H9 (cell line): ENCODE measurements around the gene GLI2. TPM values are rescaled to one million over a fixed set of nuclear protein-coding genes. Genes with fewer than 3 reads are reported as not detected.

Experiments used
- DNase-seq: peaks from one replicate; pipeline ENCODE4 v3.0.0-alpha.2; 2017
- H2AFZ ChIP-seq: one replicate; pipeline ENCODE4 v1.6.1; 2013; ENCODE audit warnings: mild to moderate bottlenecking, low read length, control low read depth, moderate library complexity
- H2AK5ac ChIP-seq: 2 replicates; pipeline ENCODE4 v1.6.1; 2013; ENCODE audit warnings: low read length, control low read depth, mixed read lengths; ENCODE audit not compliant: insufficient read length
- H2BK120ac ChIP-seq: one replicate; pipeline ENCODE4 v1.6.1; 2013; ENCODE audit warnings: low read depth, mild to moderate bottlenecking, low read length, control low read depth, inconsistent platforms; ENCODE audit not compliant: poor library complexity, severe bottlenecking
- H2BK12ac ChIP-seq: 2 replicates; pipeline ENCODE4 v1.6.1; 2013; ENCODE audit warnings: low read length, control low read depth, mixed read lengths, low read depth; ENCODE audit not compliant: insufficient read length
- H2BK15ac ChIP-seq: 2 replicates; pipeline ENCODE4 v1.6.1; 2013; ENCODE audit warnings: low read depth, low read length, control low read depth
- H2BK20ac ChIP-seq: one replicate; pipeline ENCODE4 v1.6.1; 2013; ENCODE audit warnings: low read depth, mild to moderate bottlenecking, low read length, control low read depth, inconsistent platforms; ENCODE audit not compliant: poor library complexity, severe bottlenecking
- H2BK5ac ChIP-seq: 2 replicates; pipeline ENCODE4 v1.6.1; 2013; ENCODE audit warnings: low read length, control low read depth, mixed read lengths; ENCODE audit not compliant: insufficient read length
- H3K14ac ChIP-seq: 2 replicates; pipeline ENCODE4 v1.6.1; 2013; ENCODE audit warnings: low read length, control low read depth; ENCODE audit not compliant: insufficient read depth
- H3K18ac ChIP-seq: 2 replicates; pipeline ENCODE4 v1.6.1; 2013; ENCODE audit warnings: low read depth, mild to moderate bottlenecking, mixed read lengths, low read length, control low read depth; ENCODE audit not compliant: insufficient read length
- H3K23ac ChIP-seq: 2 replicates; pipeline ENCODE4 v1.6.1; 2013; ENCODE audit warnings: low read length, control low read depth, mixed read lengths, low read depth; ENCODE audit not compliant: insufficient read length
- H3K23me2 ChIP-seq: 2 replicates; pipeline ENCODE4 v1.6.1; 2013; ENCODE audit warnings: low read depth, mild to moderate bottlenecking, mixed read lengths, low read length, control low read depth; ENCODE audit not compliant: insufficient read length, poor library complexity, severe bottlenecking
- H3K27ac ChIP-seq: 2 replicates; pipeline ENCODE4 v1.5.1; 2013; ENCODE audit warnings: low read length, control low read depth, mixed read lengths, low read depth; ENCODE audit not compliant: insufficient read length
- H3K27me3 ChIP-seq: 2 replicates; pipeline ENCODE4 v1.6.1; 2013; ENCODE audit warnings: low read length, control low read depth, inconsistent platforms; ENCODE audit not compliant: insufficient read depth
- H3K4ac ChIP-seq: 2 replicates; pipeline ENCODE4 v1.6.1; 2013; ENCODE audit warnings: low read depth, mild to moderate bottlenecking, control low read depth, inconsistent platforms, low read length, moderate library complexity
- H3K4me1 ChIP-seq: 2 replicates; pipeline ENCODE4 v1.6.1; 2013; ENCODE audit warnings: low read length, control low read depth, inconsistent platforms; ENCODE audit not compliant: insufficient read depth
- H3K4me2 ChIP-seq: 2 replicates; pipeline ENCODE4 v1.6.1; 2013; ENCODE audit warnings: low read length, control low read depth, mixed read lengths; ENCODE audit not compliant: insufficient read length, insufficient read depth
- H3K56ac ChIP-seq: 2 replicates; pipeline ENCODE4 v1.6.1; 2013; ENCODE audit warnings: low read depth, mild to moderate bottlenecking, mixed read lengths, low read length, control low read depth; ENCODE audit not compliant: insufficient read length
- H3K79me1 ChIP-seq: 2 replicates; pipeline ENCODE4 v1.6.1; 2013; ENCODE audit warnings: low read depth, mild to moderate bottlenecking, moderate library complexity, low read length, control low read depth, inconsistent platforms; ENCODE audit not compliant: insufficient read depth, poor library complexity, severe bottlenecking
- H3K79me2 ChIP-seq: 2 replicates; pipeline ENCODE4 v1.6.1; 2013; ENCODE audit warnings: low read length, control low read depth, inconsistent platforms; ENCODE audit not compliant: insufficient read depth
- H3K9ac ChIP-seq: 2 replicates; pipeline ENCODE4 v1.6.1; 2013; ENCODE audit warnings: low read length, control low read depth, mixed read lengths; ENCODE audit not compliant: insufficient read length; ENCODE audit errors: extremely low read depth
- H3K9me3 ChIP-seq: one replicate; pipeline ENCODE4 v1.6.1; 2013; ENCODE audit warnings: low read depth, low read length, inconsistent platforms; ENCODE audit not compliant: control insufficient read depth
- H3T11ph ChIP-seq: one replicate; pipeline ENCODE4 v1.6.1; 2013; ENCODE audit warnings: mild to moderate bottlenecking, low read length, control low read depth, inconsistent platforms
- H4K20me1 ChIP-seq: one replicate; pipeline ENCODE4 v1.6.1; 2013; ENCODE audit not compliant: control insufficient read depth, insufficient read length, insufficient read depth
- H4K5ac ChIP-seq: 2 replicates; pipeline ENCODE4 v1.6.1; 2013; ENCODE audit warnings: low read depth, mild to moderate bottlenecking, mixed read lengths, low read length, control low read depth; ENCODE audit not compliant: insufficient read length
- H4K8ac ChIP-seq: replicated peaks from 2 replicates; pipeline ENCODE4 v1.6.1; 2013; ENCODE audit warnings: low read length, control low read depth, mixed read lengths, low read depth; ENCODE audit not compliant: insufficient read length
- H4K91ac ChIP-seq: 2 replicates; pipeline ENCODE4 v1.6.1; 2013; ENCODE audit warnings: low read depth, mild to moderate bottlenecking, moderate library complexity, mixed read lengths, low read length, control low read depth; ENCODE audit not compliant: insufficient read length
- H3K27ac Mint-ChIP-seq, 3 experiments: 2 replicates in 2 of 3; 3 replicates in 1 of 3; pipeline ENCODE4 v1.8.0; 2020 to 2021; ENCODE audit warnings: mixed read lengths in 3 of 3, mild to moderate bottlenecking in 1 of 3, moderate library complexity in 1 of 3
- H3K27me3 Mint-ChIP-seq: 2 replicates; pipeline ENCODE4 v1.8.0; 2021; ENCODE audit warnings: low read depth, mild to moderate bottlenecking, moderate library complexity, mixed read lengths
- H3K36me3 Mint-ChIP-seq, 3 experiments: 2 replicates in 2 of 3; 3 replicates in 1 of 3; pipeline ENCODE4 v1.8.0; 2020 to 2021; ENCODE audit warnings: low read depth in 3 of 3, mixed read lengths in 3 of 3; ENCODE audit not compliant: insufficient read depth in 1 of 3
- H3K4me1 Mint-ChIP-seq, 2 experiments: 2 replicates each; pipeline ENCODE4 v1.8.0; 2020; ENCODE audit warnings: mixed read lengths in 2 of 2
- H3K4me3 Mint-ChIP-seq, 2 experiments: 2 replicates in 1 of 2; 3 replicates in 1 of 2; pipeline ENCODE4 v1.8.0; 2020 to 2021; ENCODE audit warnings: mild to moderate bottlenecking in 2 of 2, mixed read lengths in 2 of 2, moderate library complexity in 1 of 2
- H3K9me3 Mint-ChIP-seq, 2 experiments: 2 replicates in 1 of 2; 3 replicates in 1 of 2; pipeline ENCODE4 v1.8.0; 2020; ENCODE audit warnings: mild to moderate bottlenecking in 2 of 2, mixed read lengths in 2 of 2, moderate library complexity in 1 of 2
- CTCF ChIP-seq: fragments of 200-600 bp; sonication (generic); conservative IDR thresholded peaks from 3 replicates; pipeline ENCODE4 v1.8.0; 2021; ENCODE audit warnings: antibody characterized with exemption, mild to moderate bottlenecking
- WGBS: extraction: QIAGEN DNeasy Blood & Tissue Kit; methylation state at CpG from one replicate; pipeline ENCODE4 v1.1.7; 2013; ENCODE audit warnings: missing lambda C conversion rate, low lambda C conversion rate, mixed read lengths; ENCODE audit not compliant: insufficient read length; ENCODE audit errors: extremely low coverage; 5-methylcytosine and 5-hydroxymethylcytosine counted together
- total RNA-seq: library from RNA; stranded (reverse); gene quantifications from 2 replicates; pipeline ENCODE4 v1.2.1, GENCODE V29; 2021

GLI2 gene
- total RNA-seq, 1 experiment from 2014 or later: 56.7 TPM

GRCh38 chr2:120747706-120748105, 12.0 kb downstream of the GLI2 start:
- peaks cover 73 to 83% of the 10 kb centered on the region in 2 experiments for H3K4me1 Mint-ChIP-seq
- no CpG with 5 or more reads among the region's 7 CpGs for WGBS
- DNase-seq: peak; percentile 18

More at GRCh38 chr2:120747706-120748105, 12.0 kb downstream of the GLI2 start:
- H2BK120ac ChIP-seq: no peak overlapping the region
- Mint-ChIP-seq H3K27me3 (no peaks in the 10 kb centered on the region), H3K27ac (no peak overlapping the region; a peak in 1 of 7 replicates), H3K9me3 (no peaks in the 10 kb centered on the region), H3K4me3 (no peak overlapping the region), H3K36me3 (peaks cover 3 to 17% (median 8%) of the 10 kb centered on the region in 3 experiments; a peak in 4 of 7 replicates)
- H3K14ac ChIP-seq: no peak overlapping the region
- no peak overlapping the region for H3K27ac ChIP-seq
- no peak overlapping the region for H2BK15ac ChIP-seq
- H3K4me2 ChIP-seq: no peak overlapping the region
- H2BK5ac ChIP-seq: no peak overlapping the region
- H3K4me1 ChIP-seq: peaks cover 15% of the 10 kb centered on the region
- TF ChIP-seq CTCF: no peak
- no peak overlapping the region for H4K8ac ChIP-seq
- no peaks in the 10 kb centered on the region for H4K20me1 ChIP-seq
- no peak overlapping the region for H3T11ph ChIP-seq
- no peak overlapping the region for H2BK20ac ChIP-seq
- no peak overlapping the region for H2AK5ac ChIP-seq
- peaks cover 12% of the 10 kb centered on the region for H3K79me1 ChIP-seq
- H2AFZ ChIP-seq: no peak overlapping the region
- peaks cover 55% of the 10 kb centered on the region; the same call in 1 of the 2 replicates for H3K79me2 ChIP-seq
- no peaks in the 10 kb centered on the region for H3K23me2 ChIP-seq
- H4K91ac ChIP-seq: no peak overlapping the region
- no peaks in the 10 kb centered on the region for H3K9me3 ChIP-seq
- no peak overlapping the region for H3K4ac ChIP-seq
- no peak overlapping the region for H3K18ac ChIP-seq
- no peak overlapping the region for H3K56ac ChIP-seq
- no peak overlapping the region for H3K23ac ChIP-seq
- no peaks in the 10 kb centered on the region for H3K27me3 ChIP-seq
- H4K5ac ChIP-seq: no peak overlapping the region
- H2BK12ac ChIP-seq: no peak overlapping the region
- H3K9ac ChIP-seq: no peak overlapping the region
